WTC11 (cell line): Measurements from ENCODE around the gene GORASP1.

Experiments used
- PRDM15 ChIP-seq: sonication (generic); formaldehyde crosslinking; IDR thresholded peaks from 2 replicates; pipeline ENCODE4 v1.8.0; 2022; ENCODE audit warnings: missing genetic modification reagents
- PREB ChIP-seq: sonication (generic); formaldehyde crosslinking; IDR thresholded peaks from 2 replicates; pipeline ENCODE4 v1.8.1; 2022; ENCODE audit warnings: mild to moderate bottlenecking, missing genetic modification reagents, moderate library complexity, borderline replicate concordance
- TEAD1 ChIP-seq: sonication (generic); formaldehyde crosslinking; IDR thresholded peaks from 2 replicates; pipeline ENCODE4 v1.8.0; 2022; ENCODE audit warnings: mild to moderate bottlenecking, missing genetic modification reagents
- TEAD4 ChIP-seq: sonication (generic); formaldehyde crosslinking; IDR thresholded peaks from 2 replicates; pipeline ENCODE4 v1.8.0; 2022; ENCODE audit warnings: mild to moderate bottlenecking, missing genetic modification reagents
- ZBTB21 ChIP-seq: sonication (generic); formaldehyde crosslinking; IDR thresholded peaks from 2 replicates; pipeline ENCODE4 v1.8.1; 2023; ENCODE audit warnings: mild to moderate bottlenecking, missing genetic modification reagents, borderline replicate concordance
- ZBTB43 ChIP-seq: sonication (generic); formaldehyde crosslinking; IDR thresholded peaks from 2 replicates; pipeline ENCODE4 v1.8.1; 2023; ENCODE audit warnings: mild to moderate bottlenecking, missing genetic modification reagents
- ZNF423 ChIP-seq: fragments of 250-450 bp; sonication (Bioruptor Pico); IDR thresholded peaks from 2 replicates; pipeline ENCODE4 v2.1.2; 2022; ENCODE audit warnings: mild to moderate bottlenecking, moderate library complexity
- TF ChIP-seq, protein P1 (sequence below): fragments of 200-600 bp; IDR thresholded peaks from 2 replicates; pipeline ENCODE4 v1.8.0; 2022; ENCODE audit warnings: antibody characterized with exemption
- TF ChIP-seq, protein P2 (sequence below): sonication (generic); formaldehyde crosslinking; IDR thresholded peaks from 2 replicates; pipeline ENCODE4 v1.8.0; 2022; ENCODE audit warnings: mild to moderate bottlenecking, missing genetic modification reagents
- TF ChIP-seq, protein P3 (sequence below): fragments of 250-450 bp; sonication (Bioruptor Pico); IDR thresholded peaks from 2 replicates; pipeline ENCODE4 v1.9.0; 2021; ENCODE audit warnings: mild to moderate bottlenecking

DNA sequence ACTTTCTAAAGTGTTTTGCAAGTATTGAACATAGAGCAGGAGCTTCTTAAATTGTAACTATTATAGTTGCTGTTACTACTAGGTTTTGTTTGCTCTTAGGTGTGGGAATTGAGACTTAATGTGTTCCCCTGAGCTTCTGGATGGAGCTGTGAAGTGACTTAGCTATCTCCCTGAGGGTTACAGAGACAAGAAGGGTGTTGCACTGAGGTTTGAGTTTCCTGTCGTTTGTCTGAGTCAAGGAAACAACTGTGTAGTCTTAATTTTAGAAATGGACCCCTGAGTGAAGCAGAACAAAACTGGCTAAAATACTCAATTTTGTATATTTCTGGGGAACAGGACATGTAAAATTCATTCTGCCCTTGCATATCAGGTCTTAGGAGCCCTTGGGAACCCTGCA, 20.5 kb upstream of the GORASP1 start:
- TF ChIP-seq ZBTB43 (CRISPR knock-in tag) (no peak), PREB (CRISPR knock-in tag) (no peak), PRDM15 (no peak), ZNF423 (no peak), ZBTB21 (no peak), TEAD1 (CRISPR knock-in tag) (no peak), TEAD4 (CRISPR knock-in tag) (no peak)
- TF ChIP-seq, protein P1, sequence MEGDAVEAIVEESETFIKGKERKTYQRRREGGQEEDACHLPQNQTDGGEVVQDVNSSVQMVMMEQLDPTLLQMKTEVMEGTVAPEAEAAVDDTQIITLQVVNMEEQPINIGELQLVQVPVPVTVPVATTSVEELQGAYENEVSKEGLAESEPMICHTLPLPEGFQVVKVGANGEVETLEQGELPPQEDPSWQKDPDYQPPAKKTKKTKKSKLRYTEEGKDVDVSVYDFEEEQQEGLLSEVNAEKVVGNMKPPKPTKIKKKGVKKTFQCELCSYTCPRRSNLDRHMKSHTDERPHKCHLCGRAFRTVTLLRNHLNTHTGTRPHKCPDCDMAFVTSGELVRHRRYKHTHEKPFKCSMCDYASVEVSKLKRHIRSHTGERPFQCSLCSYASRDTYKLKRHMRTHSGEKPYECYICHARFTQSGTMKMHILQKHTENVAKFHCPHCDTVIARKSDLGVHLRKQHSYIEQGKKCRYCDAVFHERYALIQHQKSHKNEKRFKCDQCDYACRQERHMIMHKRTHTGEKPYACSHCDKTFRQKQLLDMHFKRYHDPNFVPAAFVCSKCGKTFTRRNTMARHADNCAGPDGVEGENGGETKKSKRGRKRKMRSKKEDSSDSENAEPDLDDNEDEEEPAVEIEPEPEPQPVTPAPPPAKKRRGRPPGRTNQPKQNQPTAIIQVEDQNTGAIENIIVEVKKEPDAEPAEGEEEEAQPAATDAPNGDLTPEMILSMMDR = no peak
- TF ChIP-seq, protein P2, sequence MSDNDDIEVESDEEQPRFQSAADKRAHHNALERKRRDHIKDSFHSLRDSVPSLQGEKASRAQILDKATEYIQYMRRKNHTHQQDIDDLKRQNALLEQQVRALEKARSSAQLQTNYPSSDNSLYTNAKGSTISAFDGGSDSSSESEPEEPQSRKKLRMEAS (CRISPR knock-in tag) = no peak
- TF ChIP-seq, protein P3, sequence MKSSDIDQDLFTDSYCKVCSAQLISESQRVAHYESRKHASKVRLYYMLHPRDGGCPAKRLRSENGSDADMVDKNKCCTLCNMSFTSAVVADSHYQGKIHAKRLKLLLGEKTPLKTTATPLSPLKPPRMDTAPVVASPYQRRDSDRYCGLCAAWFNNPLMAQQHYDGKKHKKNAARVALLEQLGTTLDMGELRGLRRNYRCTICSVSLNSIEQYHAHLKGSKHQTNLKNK (CRISPR knock-in tag) = no peak
